ENCODE results near the gene TMEM198. TPM values are rescaled to one million over a fixed set of nuclear protein-coding genes. Genes with fewer than 3 reads are reported as not detected.
A peak's percentile ranks its signal among the peaks of the same experiment; 100 is the strongest.

TMEM198 gene
- total RNA-seq, 1 donor = 1.1 TPM

DNA sequence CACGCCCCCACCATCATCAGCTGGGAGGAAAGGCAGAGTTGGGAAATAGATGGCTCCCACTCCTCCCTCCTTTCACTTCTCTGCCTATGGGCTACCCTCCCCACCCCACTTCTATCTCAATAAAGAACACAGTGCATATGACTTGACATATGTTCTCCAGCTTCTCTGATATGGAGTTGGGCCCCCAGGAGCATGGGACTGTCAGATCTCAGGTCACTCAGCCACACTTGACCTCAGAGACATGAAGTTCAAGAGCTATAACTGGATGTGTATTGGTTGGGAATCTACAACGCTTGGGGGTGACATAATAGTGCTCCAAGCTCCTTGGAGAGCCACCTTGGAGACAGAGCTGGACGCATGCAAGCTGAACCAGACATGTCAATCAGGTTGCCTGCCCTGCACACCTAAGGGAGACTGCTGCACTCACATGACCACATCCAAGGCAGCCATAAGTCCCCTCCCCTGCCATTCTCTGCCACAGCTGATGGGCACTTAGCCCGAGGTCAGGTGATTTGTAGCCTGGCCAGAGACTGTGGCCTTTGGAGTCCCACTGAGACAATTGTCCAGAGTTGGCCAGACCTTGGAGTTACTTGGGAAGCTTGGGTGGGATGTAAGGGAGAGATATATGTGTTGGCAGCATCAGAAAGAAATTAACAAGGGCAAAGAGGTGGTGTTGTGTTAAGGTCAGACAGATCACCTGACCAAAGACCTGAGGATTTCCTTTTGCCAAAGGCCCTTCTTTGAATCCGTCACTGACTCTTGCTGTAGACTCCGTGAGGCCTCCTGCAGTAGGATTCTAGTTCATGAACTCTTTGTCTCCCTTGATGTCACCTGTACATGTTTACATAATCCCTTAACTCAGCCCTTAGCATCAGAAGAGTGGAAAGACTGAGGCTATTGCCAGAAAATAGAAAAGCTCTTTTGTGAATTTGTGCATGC lies 32.0 kb downstream of the TMEM198 start:
- H3K27ac ChIP-seq (ENCODE audit: low read depth, low read length) = no peak overlapping the region
- H3K4me3 ChIP-seq (ENCODE audit: insufficient read depth, low read length) = no peak overlapping the region
- H3K79me2 ChIP-seq (ENCODE audit: insufficient read depth, low read length) = no peaks in the 10 kb centered on the region
- no peaks in the 10 kb centered on the region for H4K20me1 ChIP-seq (ENCODE audit: insufficient read depth, low read length)
- no peaks in the 10 kb centered on the region for H3K36me3 ChIP-seq (ENCODE audit: insufficient read depth, low read length)
- H3K4me2 ChIP-seq (ENCODE audit: insufficient read depth, low read length) = no peak overlapping the region
- H3K9me3 ChIP-seq (ENCODE audit: low read depth, low read length) = no peaks in the 10 kb centered on the region
- TF ChIP-seq, protein P1, sequence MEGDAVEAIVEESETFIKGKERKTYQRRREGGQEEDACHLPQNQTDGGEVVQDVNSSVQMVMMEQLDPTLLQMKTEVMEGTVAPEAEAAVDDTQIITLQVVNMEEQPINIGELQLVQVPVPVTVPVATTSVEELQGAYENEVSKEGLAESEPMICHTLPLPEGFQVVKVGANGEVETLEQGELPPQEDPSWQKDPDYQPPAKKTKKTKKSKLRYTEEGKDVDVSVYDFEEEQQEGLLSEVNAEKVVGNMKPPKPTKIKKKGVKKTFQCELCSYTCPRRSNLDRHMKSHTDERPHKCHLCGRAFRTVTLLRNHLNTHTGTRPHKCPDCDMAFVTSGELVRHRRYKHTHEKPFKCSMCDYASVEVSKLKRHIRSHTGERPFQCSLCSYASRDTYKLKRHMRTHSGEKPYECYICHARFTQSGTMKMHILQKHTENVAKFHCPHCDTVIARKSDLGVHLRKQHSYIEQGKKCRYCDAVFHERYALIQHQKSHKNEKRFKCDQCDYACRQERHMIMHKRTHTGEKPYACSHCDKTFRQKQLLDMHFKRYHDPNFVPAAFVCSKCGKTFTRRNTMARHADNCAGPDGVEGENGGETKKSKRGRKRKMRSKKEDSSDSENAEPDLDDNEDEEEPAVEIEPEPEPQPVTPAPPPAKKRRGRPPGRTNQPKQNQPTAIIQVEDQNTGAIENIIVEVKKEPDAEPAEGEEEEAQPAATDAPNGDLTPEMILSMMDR (IDR thresholded peaks at IDR 0.05; ENCODE audit: extremely low read depth, low read depth, low read length) = no peak
- no peak for DNase-seq (ENCODE audit: insufficient read length, low spot score, missing footprints)
- H3K27me3 ChIP-seq (ENCODE audit: insufficient read depth, low read length) = peaks cover 33% of the 10 kb centered on the region
- no peaks in the 10 kb centered on the region for H3K4me1 ChIP-seq (ENCODE audit: insufficient read depth, low read length)
- no peak overlapping the region for H2AFZ ChIP-seq (ENCODE audit: low read length)

DNA sequence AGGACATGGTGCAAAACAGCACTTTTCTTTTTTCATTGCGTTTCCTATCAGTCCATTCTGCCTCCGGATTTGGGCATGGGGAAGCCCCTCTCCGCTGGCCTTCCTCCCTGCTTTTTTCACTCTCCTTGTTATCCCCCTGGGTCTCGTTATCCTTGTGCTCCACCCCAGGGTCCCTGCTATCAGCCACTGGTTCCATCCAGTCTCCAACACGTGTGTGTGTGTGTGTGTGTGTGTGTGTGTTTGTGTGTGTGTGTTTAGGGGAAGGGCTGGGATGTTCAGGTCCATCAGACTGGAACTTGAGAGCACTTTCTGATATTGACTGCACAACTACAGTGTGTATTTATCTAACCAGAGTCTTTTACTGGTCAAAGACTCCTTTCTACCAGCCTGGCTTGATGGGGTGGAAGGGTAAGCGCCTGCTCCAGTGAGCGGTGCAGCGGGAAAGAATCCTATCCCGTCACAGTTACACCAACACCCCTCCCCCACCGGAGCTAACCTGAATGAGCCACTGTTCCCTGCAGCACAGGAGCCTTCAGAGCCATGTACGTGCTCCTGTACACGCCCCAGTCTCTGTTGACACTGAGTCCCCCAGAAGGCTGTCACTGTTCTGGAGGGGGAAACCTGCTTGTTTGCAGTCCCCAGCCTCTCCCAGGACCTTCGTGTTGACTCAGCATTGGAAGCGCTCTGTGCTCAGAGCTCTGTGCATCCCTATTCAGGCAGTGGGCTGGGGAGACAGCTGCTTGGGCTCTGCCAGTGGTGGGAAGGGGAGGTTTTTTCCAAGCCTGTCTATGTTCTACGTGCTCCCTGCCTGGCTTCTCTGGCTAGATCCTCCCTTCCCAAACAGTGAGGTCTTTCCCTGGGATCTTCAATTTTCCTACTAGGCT lies 32.9 kb downstream of the TMEM198 start:
- Histone ChIP-seq H3K4me2 (ENCODE audit: insufficient read depth, low read length) (no peak overlapping the region), H3K4me3 (ENCODE audit: insufficient read depth, low read length) (no peak overlapping the region), H3K4me1 (ENCODE audit: insufficient read depth, low read length) (no peaks in the 10 kb centered on the region), H4K20me1 (ENCODE audit: insufficient read depth, low read length) (no peaks in the 10 kb centered on the region), H3K27ac (ENCODE audit: low read depth, low read length) (no peak overlapping the region), H3K36me3 (ENCODE audit: insufficient read depth, low read length) (no peaks in the 10 kb centered on the region), H3K79me2 (ENCODE audit: insufficient read depth, low read length) (no peaks in the 10 kb centered on the region), H3K27me3 (ENCODE audit: insufficient read depth, low read length) (peaks cover 33% of the 10 kb centered on the region), H3K9me3 (ENCODE audit: low read depth, low read length) (no peaks in the 10 kb centered on the region), H2AFZ (ENCODE audit: low read length) (no peak overlapping the region)
- TF ChIP-seq, protein P1 (IDR thresholded peaks at IDR 0.05; ENCODE audit: extremely low read depth, low read depth, low read length) = no peak
- DNase-seq (ENCODE audit: insufficient read length, low spot score, missing footprints) = peak; percentile 73

DNA sequence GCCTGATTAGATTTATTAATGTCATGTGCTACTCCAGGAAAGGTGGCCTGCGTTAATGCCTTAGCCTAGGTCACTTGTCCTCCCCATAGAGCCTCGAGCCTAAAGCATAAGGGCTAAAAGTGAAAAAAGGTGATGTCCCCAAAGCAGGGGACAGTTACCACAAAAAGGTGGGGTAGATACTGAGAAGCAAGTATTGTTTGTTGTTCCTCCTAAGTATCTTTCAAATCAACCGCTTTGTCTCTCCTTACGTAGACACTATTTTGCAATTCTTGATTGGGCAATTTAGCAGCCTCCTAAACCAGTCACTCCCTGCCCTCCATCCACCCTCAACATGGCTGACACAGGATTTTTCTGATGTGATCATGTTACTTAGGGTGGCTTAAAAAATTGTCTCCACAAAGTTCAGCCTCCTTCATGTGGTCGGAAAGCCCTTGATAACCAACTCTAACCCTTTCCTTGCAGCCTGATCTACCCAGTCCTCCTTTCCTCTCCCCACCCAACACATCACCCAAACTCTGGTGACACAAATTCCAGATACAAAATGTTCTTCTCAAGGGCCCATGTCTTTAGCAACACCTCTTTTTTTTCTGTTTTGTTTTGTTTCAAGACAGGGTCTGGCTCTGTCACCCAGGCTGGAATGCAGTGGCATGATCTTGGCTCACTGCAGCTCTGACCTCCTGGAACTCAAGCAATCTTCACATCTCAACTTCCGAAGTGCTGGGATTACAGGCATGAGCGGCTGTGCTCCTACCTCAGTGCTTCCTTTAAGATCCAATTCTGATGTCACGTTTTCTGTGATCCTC lies 35.2 kb downstream of the TMEM198 start:
- H3K4me3 ChIP-seq (ENCODE audit: insufficient read depth, low read length) = no peak overlapping the region
- H3K79me2 ChIP-seq (ENCODE audit: insufficient read depth, low read length) = no peaks in the 10 kb centered on the region
- TF ChIP-seq, protein P1 (IDR thresholded peaks at IDR 0.05; ENCODE audit: extremely low read depth, low read depth, low read length) = no peak
- H3K27me3 ChIP-seq (ENCODE audit: insufficient read depth, low read length) = peaks cover 37% of the 10 kb centered on the region
- no peaks in the 10 kb centered on the region for H3K36me3 ChIP-seq (ENCODE audit: insufficient read depth, low read length)
- H4K20me1 ChIP-seq (ENCODE audit: insufficient read depth, low read length) = no peaks in the 10 kb centered on the region
- no peak overlapping the region for H3K27ac ChIP-seq (ENCODE audit: low read depth, low read length)
- H3K4me2 ChIP-seq (ENCODE audit: insufficient read depth, low read length) = no peak overlapping the region
- no peaks in the 10 kb centered on the region for H3K4me1 ChIP-seq (ENCODE audit: insufficient read depth, low read length)
- H3K9me3 ChIP-seq (ENCODE audit: low read depth, low read length) = no peaks in the 10 kb centered on the region
- DNase-seq (ENCODE audit: insufficient read length, low spot score, missing footprints) = no peak
- no peak overlapping the region for H2AFZ ChIP-seq (ENCODE audit: low read length)
